Measurements from ENCODE around the gene DNAJC6.

DNA sequence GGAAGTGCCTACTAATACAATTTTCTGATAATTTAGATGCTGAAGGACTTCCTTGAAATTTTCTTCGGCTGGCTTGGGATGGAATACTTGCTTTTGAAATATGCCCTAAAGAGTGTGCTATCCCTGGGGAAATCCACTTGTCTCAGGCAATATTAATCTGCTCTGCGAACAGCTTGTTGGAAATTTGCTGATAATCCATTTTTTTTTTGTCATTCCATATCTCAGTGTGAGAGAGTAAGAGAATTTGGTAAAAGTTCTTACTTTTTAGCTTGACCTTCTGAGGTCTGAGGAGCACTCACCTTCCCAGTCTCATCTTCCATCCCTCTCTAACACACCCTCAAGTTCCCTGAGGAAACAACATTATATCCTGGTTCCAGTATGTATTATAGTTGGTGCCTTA lies 36.8 kb downstream of the DNAJC6 start:
- TF ChIP-seq POLR2A (IDR thresholded peaks at IDR 0.05) = no peak
- TF ChIP-seq, protein P1, sequence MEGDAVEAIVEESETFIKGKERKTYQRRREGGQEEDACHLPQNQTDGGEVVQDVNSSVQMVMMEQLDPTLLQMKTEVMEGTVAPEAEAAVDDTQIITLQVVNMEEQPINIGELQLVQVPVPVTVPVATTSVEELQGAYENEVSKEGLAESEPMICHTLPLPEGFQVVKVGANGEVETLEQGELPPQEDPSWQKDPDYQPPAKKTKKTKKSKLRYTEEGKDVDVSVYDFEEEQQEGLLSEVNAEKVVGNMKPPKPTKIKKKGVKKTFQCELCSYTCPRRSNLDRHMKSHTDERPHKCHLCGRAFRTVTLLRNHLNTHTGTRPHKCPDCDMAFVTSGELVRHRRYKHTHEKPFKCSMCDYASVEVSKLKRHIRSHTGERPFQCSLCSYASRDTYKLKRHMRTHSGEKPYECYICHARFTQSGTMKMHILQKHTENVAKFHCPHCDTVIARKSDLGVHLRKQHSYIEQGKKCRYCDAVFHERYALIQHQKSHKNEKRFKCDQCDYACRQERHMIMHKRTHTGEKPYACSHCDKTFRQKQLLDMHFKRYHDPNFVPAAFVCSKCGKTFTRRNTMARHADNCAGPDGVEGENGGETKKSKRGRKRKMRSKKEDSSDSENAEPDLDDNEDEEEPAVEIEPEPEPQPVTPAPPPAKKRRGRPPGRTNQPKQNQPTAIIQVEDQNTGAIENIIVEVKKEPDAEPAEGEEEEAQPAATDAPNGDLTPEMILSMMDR (IDR thresholded peaks at IDR 0.05) = no peak
